ENCODE measurements around the gene RIMKLB. TPM values are rescaled to one million over a fixed set of nuclear protein-coding genes. Genes with fewer than 3 reads are reported as not detected.
"Not testable (repeated sequence)": the region's sequence is repeated elsewhere in the genome, so short reads cannot be mapped to it uniquely, and the experiment has no call there.

Gene RIMKLB
- total RNA-seq, 1 donor from 2014 or later, result 180 TPM

GRCh38 chr12:8820676-8821407, 123.1 kb downstream of the RIMKLB start:
- DNase-seq, result not testable (repeated sequence)

DNA sequence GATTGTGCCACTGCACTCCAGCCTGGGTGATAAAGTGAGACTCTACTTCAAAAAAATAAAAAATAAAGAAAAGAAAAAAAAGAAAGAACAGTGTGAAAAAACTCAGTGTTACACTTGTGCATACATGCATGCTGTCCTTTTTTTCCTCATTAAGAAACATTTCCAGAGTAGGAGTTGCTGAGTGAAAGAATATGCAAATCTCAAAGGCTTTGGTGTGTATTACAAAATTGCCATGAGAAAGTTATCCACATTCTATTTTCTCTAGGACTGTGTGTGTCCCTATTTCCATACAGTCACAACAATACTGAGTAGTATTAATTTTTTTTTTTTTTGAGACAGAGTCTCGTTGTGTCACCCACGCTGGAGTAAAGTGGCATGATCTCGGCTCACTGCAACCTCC, 123.8 kb downstream of the RIMKLB start:
- no peak for DNase-seq

DNA sequence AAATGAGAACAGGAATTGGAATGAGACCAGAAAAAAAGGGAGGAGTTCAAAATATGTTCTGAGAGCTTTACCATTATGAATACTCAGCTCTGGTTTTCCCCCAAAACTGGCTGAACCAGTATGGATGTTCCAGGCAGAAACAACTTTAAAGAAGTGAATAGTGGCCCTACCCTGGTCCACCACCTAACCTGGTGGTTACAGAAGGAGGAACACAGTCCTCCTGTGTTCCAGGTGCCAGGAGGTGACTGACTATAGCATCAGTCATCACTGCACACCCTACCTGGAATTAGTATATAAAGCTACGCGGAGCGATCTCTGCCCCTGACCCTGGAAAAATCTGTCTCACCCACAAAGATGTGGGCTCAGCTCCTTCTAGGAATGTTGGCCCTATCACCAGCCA, 124.5 kb downstream of the RIMKLB start, which contains the start of gene A2ML1:
Gene A2ML1, plus strand, starts transcription at position 324 of the 400 bp plus-strand sequence. Its CDS starts 31 bp downstream, at position 355.
- DNase-seq, result no peak

DNA sequence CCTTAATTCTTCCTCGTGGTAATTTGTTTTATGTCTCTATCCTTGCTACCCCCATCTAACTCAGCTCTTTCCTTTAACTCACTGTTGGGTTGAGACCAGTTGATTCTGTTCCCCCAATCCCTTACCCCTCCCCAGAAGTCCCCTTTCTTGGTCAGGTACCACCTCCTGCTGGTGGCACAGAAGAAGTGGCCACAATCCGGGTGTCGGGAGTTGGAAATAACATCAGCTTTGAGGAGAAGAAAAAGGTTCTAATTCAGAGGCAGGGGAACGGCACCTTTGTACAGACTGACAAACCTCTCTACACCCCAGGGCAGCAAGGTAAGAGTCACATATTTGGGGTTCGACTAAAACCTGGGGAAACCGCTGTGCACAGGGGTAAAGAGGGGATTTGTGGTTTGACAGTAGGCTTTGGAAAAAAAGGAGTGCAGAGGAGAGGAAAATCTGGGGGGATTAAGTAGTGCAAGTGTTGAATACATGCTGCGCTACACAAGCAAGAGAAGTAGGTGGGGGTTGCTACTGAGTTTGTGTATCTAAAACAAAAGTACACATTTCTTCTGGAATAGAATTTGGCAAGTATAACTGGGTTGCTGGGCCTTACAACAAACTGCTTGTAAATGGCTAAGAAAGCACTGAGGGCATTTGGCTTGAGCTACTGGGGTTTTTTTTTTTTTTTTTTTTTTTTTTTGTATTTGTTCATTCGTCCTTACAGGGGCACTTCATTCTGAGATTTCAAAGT, 125.9 kb downstream of the RIMKLB start:
- DNase-seq, result peak; percentile 66

DNA sequence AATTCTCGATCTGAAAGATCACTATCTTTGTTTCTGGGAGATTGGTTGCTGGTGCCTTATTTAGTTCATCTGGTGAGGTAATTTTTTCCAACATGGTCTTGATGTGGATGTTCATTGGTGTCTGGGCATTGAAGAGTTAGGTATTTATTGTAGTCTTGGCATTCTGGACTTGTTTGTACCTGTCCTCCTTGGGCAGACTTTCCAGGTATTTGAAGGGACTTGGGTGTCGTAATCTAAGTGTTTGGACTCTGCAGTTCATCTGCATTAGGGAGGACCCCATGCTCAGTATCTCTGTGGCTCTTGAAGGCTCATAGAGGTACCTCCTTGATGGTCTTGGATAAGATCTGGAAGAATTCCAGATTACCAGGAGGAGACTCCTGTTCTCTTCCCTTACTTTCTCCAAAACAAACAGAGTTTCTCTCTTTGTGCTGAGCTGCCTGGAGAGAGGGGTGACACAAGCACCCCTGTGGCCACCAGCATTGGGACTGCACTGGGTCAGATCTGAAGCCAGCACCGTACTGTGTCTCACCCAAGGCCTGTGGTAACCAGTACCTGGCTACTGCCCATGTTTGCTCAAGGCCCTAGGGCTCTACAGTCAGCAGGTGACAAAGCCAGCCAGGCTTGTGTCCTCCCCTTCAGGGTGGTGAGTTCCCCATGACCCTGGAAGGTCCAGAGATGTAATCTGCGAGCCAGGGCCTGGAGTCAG, 129.9 kb downstream of the RIMKLB start:
- DNase-seq, result no peak

- DNase-seq, result no peak
Measured at GRCh38 chr12:8828257-8829124, 130.7 kb downstream of the RIMKLB start.

- DNase-seq, result no peak
Measured at GRCh38 chr12:8829125-8829518, 131.3 kb downstream of the RIMKLB start.

DNA sequence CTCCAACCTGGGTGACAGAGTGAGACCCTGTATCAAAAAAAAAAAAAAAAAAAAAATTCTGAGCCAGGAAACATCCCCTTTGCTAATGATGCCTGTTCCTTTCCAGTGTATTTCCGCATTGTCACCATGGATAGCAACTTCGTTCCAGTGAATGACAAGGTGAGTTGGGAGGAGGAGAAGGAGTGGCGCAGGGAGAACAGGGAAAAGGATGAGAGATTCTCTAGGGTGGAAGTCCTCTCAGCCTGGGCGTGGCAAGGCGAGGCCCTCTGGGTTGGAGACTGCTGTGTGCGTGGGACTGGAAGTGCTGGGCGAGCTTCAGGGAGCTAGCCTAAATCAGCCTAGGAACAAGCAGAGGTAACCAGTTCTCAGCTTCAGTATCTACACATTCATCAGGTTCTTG, 131.8 kb downstream of the RIMKLB start:
- DNase-seq, result no peak

DNA sequence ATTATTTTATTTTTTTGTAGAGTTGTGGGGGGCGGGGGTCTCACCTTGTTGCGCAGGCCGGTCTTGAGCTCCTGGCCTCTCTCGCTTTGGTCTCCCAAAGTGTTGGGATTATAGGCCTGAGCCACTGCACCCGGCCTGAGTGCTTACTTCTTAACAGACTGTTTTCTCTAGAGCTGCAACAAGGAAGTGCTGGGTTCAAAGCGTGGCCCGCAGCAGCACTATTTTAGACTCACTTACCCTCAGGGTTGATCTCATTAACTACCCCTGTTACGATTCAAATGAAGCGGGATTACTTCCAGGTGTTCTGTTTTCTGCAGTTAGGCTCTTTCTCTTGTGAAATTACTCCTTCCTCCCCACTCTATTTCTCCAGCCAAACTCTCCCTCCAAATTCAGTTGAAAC, 133.3 kb downstream of the RIMKLB start:
- DNase-seq, result no peak

DNA sequence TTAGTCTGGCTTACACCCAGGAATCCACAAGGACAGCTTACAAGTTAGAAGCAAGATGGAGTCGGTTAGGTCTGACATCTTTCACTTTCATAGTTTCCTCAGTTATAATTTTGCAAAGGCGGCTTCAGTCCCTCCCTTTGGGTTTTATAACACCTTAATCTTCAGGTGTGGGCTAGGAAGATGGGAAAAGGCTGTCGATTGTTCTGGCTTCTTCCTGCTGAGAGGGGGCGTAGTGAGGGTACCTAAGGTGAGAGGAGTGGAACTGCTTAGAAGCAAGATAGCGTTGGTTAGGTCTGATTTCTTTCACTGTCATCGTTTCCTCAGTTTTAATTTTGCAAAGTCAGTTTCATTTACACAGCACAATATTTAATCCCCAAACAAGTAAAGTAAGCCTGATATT, 134.7 kb downstream of the RIMKLB start:
- DNase-seq, result no peak

Other genes starting within 250 kb of the RIMKLB start
- not detected in 2 replicates for gene CLEC6A, start 242.0 kb upstream of the RIMKLB start, total RNA-seq
- gene CLEC4D, start 184.5 kb upstream of the RIMKLB start, total RNA-seq, result not detected in 2 replicates
- not detected in 2 replicates for gene CLEC4E, start 157.1 kb upstream of the RIMKLB start, total RNA-seq
- gene AICDA, start 85.1 kb upstream of the RIMKLB start, total RNA-seq, result not detected in 2 replicates
- gene MFAP5, start 35.2 kb upstream of the RIMKLB start, total RNA-seq, result 0.19 and 0.85 TPM in 2 replicates
- 0.28 TPM in 1 of 2 replicates, not detected in the other for gene A2ML1, start 124.6 kb downstream of the RIMKLB start, total RNA-seq
- gene PHC1, start 216.5 kb downstream of the RIMKLB start, total RNA-seq, result 15.0 and 20.6 TPM in 2 replicates